ENCODE data around the gene EMP3. TPM values are rescaled to one million over a fixed set of nuclear protein-coding genes. Genes with fewer than 3 reads are reported as not detected.
"Not testable (repeated sequence)": the region's sequence is repeated elsewhere in the genome, so short reads cannot be mapped to it uniquely, and the experiment has no call there.

The EMP3 gene
- total RNA-seq, 1 donor from 2014 or later, result 10.0 TPM

DNA sequence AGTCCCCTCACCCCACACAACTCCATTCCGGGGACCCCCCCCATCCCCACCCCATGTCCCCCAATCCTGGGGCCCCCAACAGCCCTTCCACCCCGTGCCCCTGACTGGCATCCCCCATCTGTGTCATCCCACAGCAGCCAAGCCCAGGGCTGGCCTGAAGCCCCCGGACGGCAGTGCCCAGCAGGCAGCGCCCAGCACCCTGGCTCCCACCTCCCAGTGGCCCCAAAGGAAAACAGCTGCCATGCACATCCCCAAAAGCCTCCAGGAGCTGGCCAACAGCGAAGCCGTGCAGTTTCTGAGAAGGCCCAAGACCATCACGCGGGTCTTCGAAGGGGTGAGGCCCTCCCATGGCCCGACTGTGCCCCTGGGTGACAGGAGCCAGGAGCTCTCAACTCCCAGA, 40.2 kb downstream of the EMP3 start:
- Mint-ChIP-seq H3K9me3 (ENCODE audit: unreplicated experiment) (no peaks in the 10 kb centered on the region), H3K27me3 (ENCODE audit: unreplicated experiment) (peaks cover 1% of the 10 kb centered on the region), H3K4me1 (ENCODE audit: unreplicated experiment) (peaks cover 2% of the 10 kb centered on the region), H3K27ac (ENCODE audit: unreplicated experiment) (no peak overlapping the region), H3K4me3 (ENCODE audit: unreplicated experiment) (no peak overlapping the region), H3K36me3 (ENCODE audit: low read depth, unreplicated experiment) (no peaks in the 10 kb centered on the region)
- DNase-seq (ENCODE audit: low spot score), result no peak
- TF ChIP-seq, protein P1, sequence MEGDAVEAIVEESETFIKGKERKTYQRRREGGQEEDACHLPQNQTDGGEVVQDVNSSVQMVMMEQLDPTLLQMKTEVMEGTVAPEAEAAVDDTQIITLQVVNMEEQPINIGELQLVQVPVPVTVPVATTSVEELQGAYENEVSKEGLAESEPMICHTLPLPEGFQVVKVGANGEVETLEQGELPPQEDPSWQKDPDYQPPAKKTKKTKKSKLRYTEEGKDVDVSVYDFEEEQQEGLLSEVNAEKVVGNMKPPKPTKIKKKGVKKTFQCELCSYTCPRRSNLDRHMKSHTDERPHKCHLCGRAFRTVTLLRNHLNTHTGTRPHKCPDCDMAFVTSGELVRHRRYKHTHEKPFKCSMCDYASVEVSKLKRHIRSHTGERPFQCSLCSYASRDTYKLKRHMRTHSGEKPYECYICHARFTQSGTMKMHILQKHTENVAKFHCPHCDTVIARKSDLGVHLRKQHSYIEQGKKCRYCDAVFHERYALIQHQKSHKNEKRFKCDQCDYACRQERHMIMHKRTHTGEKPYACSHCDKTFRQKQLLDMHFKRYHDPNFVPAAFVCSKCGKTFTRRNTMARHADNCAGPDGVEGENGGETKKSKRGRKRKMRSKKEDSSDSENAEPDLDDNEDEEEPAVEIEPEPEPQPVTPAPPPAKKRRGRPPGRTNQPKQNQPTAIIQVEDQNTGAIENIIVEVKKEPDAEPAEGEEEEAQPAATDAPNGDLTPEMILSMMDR (IDR thresholded peaks at IDR 0.05; ENCODE audit: unreplicated experiment), result no peak

DNA sequence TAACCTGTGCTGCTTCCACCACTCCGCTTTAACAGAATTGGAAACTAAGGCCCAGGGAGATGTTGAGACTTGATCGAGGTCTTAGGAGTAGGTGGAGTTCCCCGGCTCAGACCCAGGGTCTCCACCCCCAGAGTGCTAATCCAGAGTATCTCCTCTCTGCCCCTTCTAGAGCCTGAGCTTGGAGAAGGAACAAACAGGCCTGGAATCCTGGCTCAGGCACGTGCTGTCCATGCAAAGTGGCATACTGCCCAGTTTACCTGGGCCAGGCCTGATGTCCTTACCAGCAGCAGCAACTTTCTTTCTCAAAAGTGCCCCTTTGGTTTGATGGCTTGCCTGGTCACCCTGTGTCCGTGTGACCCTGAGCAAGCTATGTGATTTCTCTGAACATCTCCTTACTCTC, 42.5 kb downstream of the EMP3 start:
- Mint-ChIP-seq H3K4me3 (ENCODE audit: unreplicated experiment) (no peak overlapping the region), H3K9me3 (ENCODE audit: unreplicated experiment) (no peaks in the 10 kb centered on the region), H3K27ac (ENCODE audit: unreplicated experiment) (no peak overlapping the region), H3K27me3 (ENCODE audit: unreplicated experiment) (peaks cover 1% of the 10 kb centered on the region), H3K36me3 (ENCODE audit: low read depth, unreplicated experiment) (no peaks in the 10 kb centered on the region), H3K4me1 (ENCODE audit: unreplicated experiment) (no peaks in the 10 kb centered on the region)
- no peak for DNase-seq (ENCODE audit: low spot score)
- TF ChIP-seq, protein P1 (IDR thresholded peaks at IDR 0.05; ENCODE audit: unreplicated experiment), result no peak

DNA sequence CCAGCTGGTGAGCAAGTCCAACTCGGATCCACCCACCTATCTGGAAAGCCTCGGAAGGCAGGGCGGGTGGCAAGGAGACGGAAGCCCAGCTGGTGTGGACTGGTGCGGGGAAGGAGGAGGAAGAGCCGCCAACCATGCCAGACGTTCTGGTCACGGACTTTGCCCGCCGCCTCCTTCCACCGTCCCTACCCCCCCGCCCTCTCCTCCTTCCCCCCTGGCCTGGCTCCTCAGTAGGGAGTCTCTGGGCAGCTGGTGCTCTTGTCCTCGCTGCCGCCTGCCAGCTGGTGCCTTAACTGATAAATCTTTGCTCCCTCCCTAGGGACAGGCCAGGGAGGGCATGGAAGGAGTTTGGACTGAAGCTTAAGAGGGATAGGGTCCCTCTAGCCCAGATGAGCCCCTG, 43.6 kb downstream of the EMP3 start:
- Mint-ChIP-seq H3K27me3 (ENCODE audit: unreplicated experiment) (peaks cover 1% of the 10 kb centered on the region), H3K27ac (ENCODE audit: unreplicated experiment) (no peak overlapping the region), H3K9me3 (ENCODE audit: unreplicated experiment) (no peaks in the 10 kb centered on the region), H3K4me1 (ENCODE audit: unreplicated experiment) (no peaks in the 10 kb centered on the region), H3K36me3 (ENCODE audit: low read depth, unreplicated experiment) (no peaks in the 10 kb centered on the region), H3K4me3 (ENCODE audit: unreplicated experiment) (no peak overlapping the region)
- TF ChIP-seq, protein P1 (IDR thresholded peaks at IDR 0.05; ENCODE audit: unreplicated experiment), result no peak
- DNase-seq (ENCODE audit: low spot score), result no peak

DNA sequence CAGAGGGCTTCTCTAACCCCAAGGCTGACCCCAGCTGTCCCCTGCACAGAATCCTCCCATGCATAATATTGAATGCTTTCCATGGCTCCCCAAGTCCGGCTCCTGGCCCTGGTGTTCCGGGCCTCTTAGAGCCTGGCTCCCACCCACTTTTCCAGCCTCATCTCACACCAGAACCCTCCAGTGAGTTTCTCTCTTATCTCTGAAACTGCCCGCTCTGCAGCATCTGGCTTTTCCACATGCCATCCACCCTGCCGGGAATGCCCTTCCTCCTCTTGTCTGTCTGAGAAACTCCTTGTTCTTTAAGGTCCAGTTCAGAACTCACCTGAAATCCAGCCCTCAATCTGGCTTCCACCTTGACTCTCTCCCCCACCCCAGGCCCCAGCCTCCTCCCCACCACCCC, 45.6 kb downstream of the EMP3 start:
- Mint-ChIP-seq H3K9me3 (ENCODE audit: unreplicated experiment) (no peaks in the 10 kb centered on the region), H3K4me1 (ENCODE audit: unreplicated experiment) (no peaks in the 10 kb centered on the region), H3K4me3 (ENCODE audit: unreplicated experiment) (no peak overlapping the region), H3K27ac (ENCODE audit: unreplicated experiment) (no peak overlapping the region), H3K27me3 (ENCODE audit: unreplicated experiment) (peaks cover 2% of the 10 kb centered on the region), H3K36me3 (ENCODE audit: low read depth, unreplicated experiment) (no peaks in the 10 kb centered on the region)
- no peak for DNase-seq (ENCODE audit: low spot score)
- TF ChIP-seq, protein P1 (IDR thresholded peaks at IDR 0.05; ENCODE audit: unreplicated experiment), result no peak

DNA sequence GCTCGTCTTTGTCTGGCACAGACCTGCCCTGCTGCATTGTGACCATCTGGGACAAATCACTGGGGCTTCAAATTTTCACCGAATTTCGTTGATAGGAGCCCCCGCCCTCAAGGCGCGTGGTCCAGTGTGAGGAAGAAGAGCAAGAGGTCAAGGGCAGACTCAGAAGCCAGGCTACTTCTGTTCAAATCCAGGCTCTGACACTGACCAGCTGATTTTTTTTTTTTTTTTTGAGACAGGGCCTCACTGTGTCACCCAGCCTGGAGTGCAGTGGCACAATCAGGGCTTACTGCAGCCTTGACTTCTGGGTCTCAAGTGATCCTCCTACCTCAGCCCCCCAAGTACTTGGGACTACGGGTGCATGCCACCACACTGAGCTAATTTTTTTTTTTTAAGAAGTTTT, 46.0 kb downstream of the EMP3 start:
- Mint-ChIP-seq H3K36me3 (ENCODE audit: low read depth, unreplicated experiment) (no peaks in the 10 kb centered on the region), H3K9me3 (ENCODE audit: unreplicated experiment) (no peaks in the 10 kb centered on the region), H3K4me3 (ENCODE audit: unreplicated experiment) (no peak overlapping the region), H3K27me3 (ENCODE audit: unreplicated experiment) (peaks cover 2% of the 10 kb centered on the region), H3K27ac (ENCODE audit: unreplicated experiment) (no peak overlapping the region), H3K4me1 (ENCODE audit: unreplicated experiment) (no peaks in the 10 kb centered on the region)
- DNase-seq (ENCODE audit: low spot score), result no peak
- TF ChIP-seq, protein P1 (IDR thresholded peaks at IDR 0.05; ENCODE audit: unreplicated experiment), result no peak

DNA sequence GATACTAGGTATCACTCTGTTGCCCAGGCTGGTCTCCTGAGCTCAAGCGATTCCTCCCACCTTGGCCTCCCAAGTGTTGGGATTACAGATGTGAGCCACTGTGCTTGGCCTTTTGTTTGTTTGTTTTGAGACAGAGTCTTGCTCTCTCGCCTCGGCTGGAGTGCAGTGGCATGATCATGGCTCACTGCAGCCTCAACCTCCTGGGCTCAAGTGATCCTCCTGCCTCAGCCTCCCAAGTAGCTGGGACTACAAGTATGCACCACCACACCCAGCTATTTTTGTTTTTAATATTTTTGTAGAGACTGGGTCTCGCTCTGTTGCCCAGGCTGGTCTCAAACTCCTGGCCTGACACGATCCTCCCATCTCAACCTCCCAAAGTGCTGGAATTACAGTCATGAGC, 46.4 kb downstream of the EMP3 start:
- H3K9me3 Mint-ChIP-seq (ENCODE audit: unreplicated experiment), result not testable (repeated sequence)

More for the DNA sequence above, 46.4 kb downstream of the EMP3 start:
- H3K4me3 Mint-ChIP-seq (ENCODE audit: unreplicated experiment); DNase-seq (ENCODE audit: low spot score); H3K27me3 Mint-ChIP-seq (ENCODE audit: unreplicated experiment); H3K4me1 Mint-ChIP-seq (ENCODE audit: unreplicated experiment); H3K27ac Mint-ChIP-seq (ENCODE audit: unreplicated experiment); H3K36me3 Mint-ChIP-seq (ENCODE audit: low read depth, unreplicated experiment): not testable (repeated sequence)
